NCI-H226 (cell line): ENCODE data around the gene IGF1R.

Source experiments
- DNase-seq: peaks from one replicate; pipeline ENCODE4 v3.0.0-alpha.2; 2015

The IGF1R gene

DNA sequence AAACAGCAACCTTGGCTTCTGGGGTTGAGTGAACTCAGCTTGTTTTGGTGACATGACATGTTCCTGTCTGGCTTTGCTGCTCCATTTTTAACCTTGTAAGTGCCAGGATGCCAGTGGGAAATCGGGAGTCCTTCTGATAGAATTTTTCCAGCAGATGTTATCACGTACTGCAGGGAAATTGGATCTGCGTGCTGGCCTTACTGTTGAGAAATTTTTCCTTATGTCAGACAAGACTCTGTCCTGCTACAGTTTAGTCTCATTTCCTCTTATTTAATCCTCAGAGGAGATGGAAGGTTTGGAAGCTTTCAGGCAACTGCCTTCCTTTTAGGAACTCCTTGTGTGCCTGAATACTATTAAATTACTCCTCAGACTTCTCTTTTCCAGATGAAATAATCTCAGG is 278.7 kb downstream of the IGF1R start:
- DNase-seq, result no peak

- no peak for DNase-seq
Measured at GRCh38 chr15:98927996-98928395, 279.7 kb downstream of the IGF1R start.

GRCh38 chr15:98930576-98930975 is 282.2 kb downstream of the IGF1R start:
- no peak for DNase-seq

DNA sequence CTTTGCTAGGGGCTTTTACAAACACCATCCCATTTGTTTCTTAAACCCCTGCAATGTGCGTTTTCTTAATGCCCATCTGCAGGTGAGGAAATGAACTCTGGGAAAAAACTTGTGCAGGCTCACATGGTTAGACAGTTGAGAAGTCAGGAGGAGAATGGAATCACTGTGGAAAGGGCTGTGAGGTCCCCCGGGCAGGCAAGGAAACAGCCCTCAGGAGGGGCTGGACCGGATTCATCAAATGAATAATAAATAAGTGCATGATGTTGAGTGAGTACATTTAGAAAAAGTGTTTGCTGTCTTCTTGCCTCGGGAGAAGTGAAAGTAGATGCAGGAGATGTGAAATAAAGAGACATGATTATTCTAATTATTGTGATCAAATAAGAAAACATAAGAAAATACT is 282.7 kb downstream of the IGF1R start:
- no peak for DNase-seq

- no peak for DNase-seq
Measured at GRCh38 chr15:98933406-98933805, 285.1 kb downstream of the IGF1R start.

GRCh38 chr15:98935736-98936135 is 287.4 kb downstream of the IGF1R start:
- DNase-seq, result no peak

- no peak for DNase-seq
Measured at GRCh38 chr15:98937413-98938104, 289.2 kb downstream of the IGF1R start.

- no peak for DNase-seq
Measured at GRCh38 chr15:98938105-98938417, 289.7 kb downstream of the IGF1R start.

DNA sequence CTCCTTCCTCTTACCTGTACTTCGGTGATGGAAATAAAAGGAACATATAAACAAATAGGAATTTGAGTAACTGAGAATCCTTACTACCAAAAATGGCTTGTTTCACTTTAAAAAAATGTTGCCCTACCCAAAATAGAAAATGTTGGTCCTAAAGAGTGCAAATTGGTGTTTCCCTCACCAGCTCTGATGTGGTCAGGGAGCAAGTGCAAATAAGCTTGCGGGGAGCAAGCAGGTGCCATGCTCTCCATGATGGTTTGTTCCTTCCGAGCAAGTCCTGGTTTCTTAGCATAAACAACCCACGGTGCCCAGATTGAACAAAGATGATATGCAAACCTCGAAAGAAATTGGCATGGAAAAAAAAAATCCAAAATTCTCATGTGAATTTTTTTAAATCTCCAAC is 290.5 kb downstream of the IGF1R start:
- no peak for DNase-seq

- DNase-seq, result no peak
Measured at GRCh38 chr15:98939311-98940080, 291.2 kb downstream of the IGF1R start.

DNA sequence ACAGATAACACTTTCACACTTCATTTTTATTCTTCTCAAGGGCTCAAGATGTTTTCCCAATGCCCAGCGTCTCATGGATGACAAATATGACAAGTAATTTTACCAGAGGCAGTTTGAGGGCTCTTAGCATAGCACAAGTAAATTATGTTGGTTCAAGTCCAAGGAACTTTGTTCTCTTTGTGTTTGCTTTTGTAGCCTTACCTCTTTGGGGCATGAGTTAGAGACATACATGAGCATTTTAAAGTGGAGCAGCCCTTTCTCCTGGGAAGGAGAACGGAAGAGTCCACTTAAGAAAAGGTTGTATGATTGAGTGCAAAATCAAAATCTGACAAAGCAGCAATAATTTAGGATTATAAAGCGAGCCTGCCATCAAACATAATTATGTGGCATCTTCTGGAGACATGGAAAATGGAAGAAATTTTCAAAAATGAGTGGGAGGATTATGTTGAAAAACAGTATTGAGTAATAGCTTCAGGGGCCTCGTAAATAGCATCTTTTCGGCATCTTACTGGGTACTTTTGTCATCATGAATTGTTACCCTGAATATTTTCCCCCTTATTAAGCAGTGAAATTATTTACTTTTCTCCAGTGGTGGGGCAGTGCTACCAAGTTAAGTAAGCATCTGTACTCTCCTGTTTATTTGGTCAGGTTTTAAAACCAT is 293.4 kb downstream of the IGF1R start:
- DNase-seq, result no peak

DNA sequence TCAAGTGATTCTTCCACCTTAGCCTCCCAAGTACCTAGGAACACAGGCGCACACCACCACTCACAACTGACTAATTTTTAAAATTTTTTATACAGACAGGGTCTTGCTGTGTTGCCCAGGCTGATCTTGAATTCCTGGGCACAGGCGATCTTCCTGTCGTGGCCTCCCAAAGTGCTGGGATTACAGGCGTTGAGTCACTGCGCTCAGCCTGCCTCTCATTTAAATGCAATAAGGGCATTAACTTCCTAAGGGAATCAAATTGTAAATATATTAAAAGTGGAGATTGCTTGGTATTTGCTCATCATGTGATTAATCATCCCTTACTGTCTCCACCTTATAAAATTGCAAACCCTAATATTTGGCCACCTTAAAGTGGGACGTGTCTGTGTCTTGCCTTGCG is 294.1 kb downstream of the IGF1R start:
- DNase-seq, result no peak

DNA sequence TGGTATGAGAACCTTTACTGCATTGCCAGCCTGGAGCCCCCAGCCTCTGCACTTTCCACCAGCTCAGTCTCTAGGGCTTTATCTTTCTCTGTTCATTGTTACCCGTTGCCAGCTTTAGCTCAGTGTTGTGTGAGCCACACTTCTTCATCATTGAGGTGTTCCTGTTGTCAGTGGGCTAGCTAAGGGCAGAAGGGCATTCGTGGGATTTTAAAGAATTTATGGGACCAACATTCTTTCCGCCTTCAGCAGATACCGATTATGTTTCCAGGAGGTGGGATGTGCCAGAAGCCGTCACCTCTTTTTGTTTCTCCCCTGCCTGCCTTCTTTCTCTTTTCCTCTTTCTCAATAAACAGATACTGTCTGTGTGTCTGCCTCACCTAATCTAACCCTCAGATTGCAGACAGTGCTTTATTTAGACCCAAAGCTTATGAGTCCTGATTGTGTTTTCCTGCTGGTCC is 294.7 kb downstream of the IGF1R start:
- no peak for DNase-seq

DNA sequence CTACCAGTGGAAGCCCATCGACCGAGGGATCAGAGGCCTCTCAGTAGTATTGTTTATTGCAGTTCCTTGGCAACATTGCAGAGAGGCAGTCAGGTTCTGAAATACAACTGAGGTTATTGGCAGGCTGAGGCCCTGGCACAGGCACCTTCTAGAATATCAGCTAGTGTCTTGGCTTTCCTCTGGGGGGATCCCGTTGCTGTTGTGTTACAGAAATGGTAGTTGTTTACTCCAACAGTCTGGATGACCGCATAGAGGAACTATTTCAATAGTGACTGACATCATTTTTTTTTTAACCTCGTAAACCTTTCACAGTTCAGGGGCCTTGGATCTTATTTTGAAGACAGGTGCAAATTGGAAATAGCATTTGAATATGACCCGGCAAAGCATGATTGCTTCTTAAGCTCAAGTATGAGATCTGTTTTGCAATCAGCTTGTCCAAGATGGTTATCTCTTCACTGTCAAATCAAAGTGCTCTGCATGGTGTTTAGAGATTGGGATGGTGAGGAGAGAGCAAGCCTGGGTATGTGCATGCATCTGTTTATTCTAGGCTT is 295.3 kb downstream of the IGF1R start:
- DNase-seq, result no peak

- DNase-seq, result no peak
Measured at GRCh38 chr15:98946301-98947255, 298.2 kb downstream of the IGF1R start.

GRCh38 chr15:98948456-98948855 is 300.1 kb downstream of the IGF1R start:
- DNase-seq, result no peak

DNA sequence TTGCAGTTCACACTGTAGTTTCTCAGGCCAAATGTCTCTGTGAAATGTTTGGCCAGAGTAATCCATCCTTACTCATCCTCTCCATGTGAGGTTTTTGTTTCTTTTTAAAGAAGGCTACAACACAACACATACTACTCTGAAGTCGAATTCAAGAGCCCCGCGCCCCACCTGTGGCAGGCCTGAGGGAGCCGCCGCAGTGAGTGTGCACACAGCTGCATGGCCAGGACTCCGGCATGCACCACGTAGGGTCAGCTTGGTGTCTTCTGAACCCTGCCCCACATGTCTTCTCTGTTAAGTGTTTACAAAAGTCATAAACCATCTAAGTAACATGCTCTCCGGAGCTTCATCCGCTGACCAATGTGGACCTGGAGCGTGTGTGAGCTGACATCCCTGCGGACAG is 300.6 kb downstream of the IGF1R start:
- DNase-seq, result no peak

DNA sequence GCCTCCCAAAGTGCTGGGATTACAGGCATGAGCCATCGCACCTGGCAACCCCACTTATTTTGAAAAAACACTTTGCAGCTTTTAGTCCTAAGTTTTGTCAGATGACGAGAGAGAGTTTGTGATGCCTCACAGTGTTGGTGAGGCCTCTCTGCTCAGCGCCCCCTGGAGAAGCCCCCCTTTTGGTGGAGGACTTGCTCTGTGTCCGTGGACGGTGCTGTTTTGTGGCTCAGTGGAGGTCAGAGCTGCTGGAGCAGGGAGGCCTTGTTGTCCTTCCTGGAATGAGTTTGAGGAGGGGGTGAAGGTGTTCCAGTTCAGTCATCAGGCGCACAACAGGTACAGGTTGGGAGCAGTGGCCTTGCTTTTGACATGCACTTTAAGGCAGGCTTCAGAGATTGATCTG is 301.3 kb downstream of the IGF1R start:
- DNase-seq, result no peak

- no peak for DNase-seq
Measured at GRCh38 chr15:98950248-98950647, 301.9 kb downstream of the IGF1R start.

DNA sequence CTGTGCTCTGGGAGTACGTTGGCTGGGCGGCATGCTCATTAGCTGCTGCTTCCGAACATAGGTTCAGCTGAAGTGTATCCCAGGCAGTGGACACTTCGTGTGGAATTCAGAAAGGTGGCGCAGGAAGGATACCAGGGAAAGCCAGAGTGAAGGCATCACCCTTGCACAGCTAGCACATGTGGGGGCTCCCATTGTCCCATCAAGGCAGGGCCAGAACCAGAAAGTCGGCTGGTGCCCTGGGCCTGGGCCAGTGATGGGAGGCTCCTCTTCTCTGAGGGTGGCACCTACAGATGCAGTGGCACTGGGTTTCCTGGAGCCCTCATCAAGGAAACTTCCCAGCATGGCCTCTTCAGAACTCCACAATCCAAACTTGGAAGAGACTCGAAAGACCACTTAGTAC is 302.7 kb downstream of the IGF1R start:
- no peak for DNase-seq

DNA sequence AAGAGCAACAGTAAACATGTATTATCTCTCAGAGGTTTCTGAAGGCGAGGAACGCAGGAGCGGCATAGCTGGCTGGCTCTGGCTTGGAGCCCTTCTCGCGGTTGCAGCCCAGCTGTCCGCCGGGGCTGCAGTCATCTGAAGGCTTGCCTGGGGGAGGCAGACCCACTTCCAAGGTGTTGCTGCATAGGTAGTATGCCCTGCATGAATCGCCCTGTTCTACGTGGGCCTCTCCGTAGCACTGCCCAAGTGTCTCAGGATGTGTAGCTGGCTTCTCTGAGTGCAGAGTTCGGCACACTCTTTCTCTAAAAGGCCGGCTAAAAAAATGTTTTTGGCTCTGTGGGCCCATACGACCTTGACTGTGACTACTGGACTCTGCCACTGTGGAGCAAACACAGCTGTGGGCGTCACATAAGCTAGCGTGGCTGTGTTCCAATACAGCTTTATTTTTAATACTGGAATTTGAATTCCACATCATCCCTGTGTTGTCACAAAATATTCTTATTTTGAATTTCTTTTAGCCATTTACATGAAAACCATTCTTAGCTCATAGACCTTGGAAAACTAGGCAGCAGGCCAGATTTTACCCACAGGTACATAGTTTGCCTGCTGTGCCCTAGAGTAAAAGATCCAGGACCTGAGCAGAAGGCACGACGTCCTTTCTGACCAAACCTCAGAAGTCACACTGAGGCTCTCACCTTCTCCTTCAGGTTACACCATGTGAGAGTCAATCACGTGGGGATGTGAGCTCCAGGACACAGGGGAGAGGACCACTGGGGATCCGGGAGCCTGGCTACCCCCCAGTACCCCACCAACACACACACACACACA is 303.4 kb downstream of the IGF1R start:
- no peak for DNase-seq

DNA sequence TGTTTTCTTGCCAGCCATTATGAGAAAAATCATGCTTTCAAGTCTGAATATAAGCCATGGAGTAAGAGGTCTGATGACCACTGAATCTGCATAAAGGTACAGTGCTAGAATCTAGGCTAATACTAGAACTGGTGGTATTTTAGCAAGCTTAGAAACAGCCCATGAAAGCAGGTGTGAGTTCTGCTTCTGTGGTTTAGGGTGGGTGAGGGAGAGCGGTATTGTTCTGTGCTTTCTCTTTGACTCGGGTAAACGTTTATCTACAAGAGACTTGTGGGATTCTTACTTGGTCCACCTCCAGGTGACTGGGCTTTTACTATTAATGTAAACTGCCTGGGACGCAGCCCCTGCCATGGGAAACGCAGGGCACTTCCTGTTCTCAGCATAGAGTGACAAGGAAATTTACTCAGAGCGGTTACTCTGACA is 304.1 kb downstream of the IGF1R start:
- no peak for DNase-seq
